ENCODE results near the gene IGFBP4.

The IGFBP4 gene

GRCh38 chr17:40500709-40501108 is 57.5 kb downstream of the IGFBP4 start:
- Histone ChIP-seq H4K91ac (ENCODE audit: low read depth, low read length) (peak overlapping the region; percentile 33), H4K12ac (ENCODE audit: low read depth, low read length) (no peak overlapping the region), H3K4me2 (ENCODE audit: low read length) (no peak overlapping the region), H2AFZ (ENCODE audit: insufficient read depth, low read length, poor library complexity) (no peak overlapping the region), H4K8ac (ENCODE audit: low read depth, low read length) (no peak overlapping the region), H3K79me2 (ENCODE audit: control insufficient read depth, insufficient read depth, low read length, poor library complexity) (no peaks in the 10 kb centered on the region), H2BK120ac (ENCODE audit: insufficient read depth, low read length, poor library complexity) (peak overlapping the region; percentile 58), H2BK12ac (ENCODE audit: low read length) (peak overlapping the region; percentile 37), H3K27ac (ENCODE audit: low read depth, low read length) (no peak overlapping the region), H3K23ac (ENCODE audit: low read length) (no peak overlapping the region), H3K4me3 (ENCODE audit: low read depth, low read length) (no peak overlapping the region), H3K9me3 (ENCODE audit: insufficient read depth, low read depth, low read length) (no peaks in the 10 kb centered on the region), H3K27me3 (ENCODE audit: insufficient read depth, low read length) (no peaks in the 10 kb centered on the region), H2AK5ac (ENCODE audit: low read length) (no peak overlapping the region), H3K4me1 (ENCODE audit: control insufficient read depth in 1 of 2, insufficient read depth in 2 of 2, low read length in 2 of 2) (peaks cover 13 to 14% of the 10 kb centered on the region in 2 experiments), H2BK5ac (ENCODE audit: low read depth, low read length, poor library complexity) (no peak overlapping the region), H3K9ac (ENCODE audit: low read length) (no peak overlapping the region), H3K18ac (ENCODE audit: low read length) (no peak overlapping the region), H3K14ac (ENCODE audit: low read length) (no peak overlapping the region), H3K4ac (ENCODE audit: low read depth, low read length) (no peak overlapping the region), H3K79me1 (ENCODE audit: low read length) (peaks cover 8% of the 10 kb centered on the region), H3K36me3 (ENCODE audit: control insufficient read depth in 1 of 2, insufficient read depth in 2 of 2, low read length in 2 of 2) (no peaks in the 10 kb centered on the region)
- WGBS (ENCODE audit: extremely low coverage, insufficient coverage, insufficient read length) = no CpG with 5 or more reads among the region's 10 CpGs
- DNase-seq = no peak

- WGBS (ENCODE audit: extremely low coverage, insufficient coverage, insufficient read length) = no CpG with 5 or more reads among the region's 7 CpGs
- peaks cover 8% of the 10 kb centered on the region for H3K79me1 ChIP-seq (ENCODE audit: low read length)
Measured at GRCh38 chr17:40501499-40501911, 58.3 kb downstream of the IGFBP4 start, which contains the start of gene TNS4. Gene TNS4 (minus strand): TSS chr17:40501623. CDS start chr17:40496425, 5,198 bp downstream.

GRCh38 chr17:40502716-40503115 is 59.5 kb downstream of the IGFBP4 start:
- H3K27me3 ChIP-seq (ENCODE audit: insufficient read depth, low read length) = no peaks in the 10 kb centered on the region
- no peak overlapping the region for H4K8ac ChIP-seq (ENCODE audit: low read depth, low read length)
- H2BK5ac ChIP-seq (ENCODE audit: low read depth, low read length, poor library complexity) = no peak overlapping the region

More at GRCh38 chr17:40501499-40501911, 58.3 kb downstream of the IGFBP4 start, which contains the start of gene TNS4:
- Histone ChIP-seq H2BK120ac (ENCODE audit: insufficient read depth, low read length, poor library complexity) (peak within 1 kb of the TSS; percentile 58), H2BK12ac (ENCODE audit: low read length) (peak within 1 kb of the TSS; percentile 37), H3K36me3 (ENCODE audit: control insufficient read depth in 1 of 2, insufficient read depth in 2 of 2, low read length in 2 of 2) (no peaks in the 10 kb centered on the region), H3K23ac (ENCODE audit: low read length) (no peak within 1 kb of the TSS), H3K9ac (ENCODE audit: low read length) (no peak within 1 kb of the TSS), H3K79me2 (ENCODE audit: control insufficient read depth, insufficient read depth, low read length, poor library complexity) (no peaks in the 10 kb centered on the region), H2AK5ac (ENCODE audit: low read length) (no peak within 1 kb of the TSS), H3K4me2 (ENCODE audit: low read length) (no peak within 1 kb of the TSS), H2AFZ (ENCODE audit: insufficient read depth, low read length, poor library complexity) (no peak within 1 kb of the TSS), H3K18ac (ENCODE audit: low read length) (no peak within 1 kb of the TSS), H3K27me3 (ENCODE audit: insufficient read depth, low read length) (no peaks in the 10 kb centered on the region), H3K27ac (ENCODE audit: low read depth, low read length) (no peak within 1 kb of the TSS), H3K4me1 (ENCODE audit: control insufficient read depth in 1 of 2, insufficient read depth in 2 of 2, low read length in 2 of 2) (peaks cover 13 to 14% of the 10 kb centered on the region in 2 experiments), H4K12ac (ENCODE audit: low read depth, low read length) (no peak within 1 kb of the TSS), H4K91ac (ENCODE audit: low read depth, low read length) (peak within 1 kb of the TSS; percentile 33), H3K4ac (ENCODE audit: low read depth, low read length) (no peak within 1 kb of the TSS), H3K14ac (ENCODE audit: low read length) (no peak within 1 kb of the TSS), H4K8ac (ENCODE audit: low read depth, low read length) (no peak within 1 kb of the TSS), H3K4me3 (ENCODE audit: low read depth, low read length) (no peak within 1 kb of the TSS), H3K9me3 (ENCODE audit: insufficient read depth, low read depth, low read length) (no peaks in the 10 kb centered on the region), H2BK5ac (ENCODE audit: low read depth, low read length, poor library complexity) (no peak within 1 kb of the TSS)
- peak; percentile 73 to 76 for DNase-seq

GRCh38 chr17:40503154-40503553 is 59.9 kb downstream of the IGFBP4 start:
- no peak overlapping the region for H4K12ac ChIP-seq (ENCODE audit: low read depth, low read length)
- no peaks in the 10 kb centered on the region for H3K36me3 ChIP-seq (ENCODE audit: control insufficient read depth in 1 of 2, insufficient read depth in 2 of 2, low read length in 2 of 2)
- no peak overlapping the region for H2AK5ac ChIP-seq (ENCODE audit: low read length)
- WGBS (ENCODE audit: extremely low coverage, insufficient coverage, insufficient read length) = no CpG with 5 or more reads among the region's 2 CpGs
- H4K8ac ChIP-seq (ENCODE audit: low read depth, low read length) = no peak overlapping the region
- H2AFZ ChIP-seq (ENCODE audit: insufficient read depth, low read length, poor library complexity) = no peak overlapping the region
- no peak overlapping the region for H2BK12ac ChIP-seq (ENCODE audit: low read length)
- H3K79me1 ChIP-seq (ENCODE audit: low read length) = peaks cover 8% of the 10 kb centered on the region
- no peak overlapping the region for H2BK5ac ChIP-seq (ENCODE audit: low read depth, low read length, poor library complexity)
- no peak overlapping the region for H3K23ac ChIP-seq (ENCODE audit: low read length)
- no peak for DNase-seq
- H2BK120ac ChIP-seq (ENCODE audit: insufficient read depth, low read length, poor library complexity) = no peak overlapping the region
- no peak overlapping the region for H3K9ac ChIP-seq (ENCODE audit: low read length)
- no peak overlapping the region for H3K18ac ChIP-seq (ENCODE audit: low read length)
- no peak overlapping the region for H3K27ac ChIP-seq (ENCODE audit: low read depth, low read length)
- H3K4me1 ChIP-seq (ENCODE audit: control insufficient read depth in 1 of 2, insufficient read depth in 2 of 2, low read length in 2 of 2) = peaks cover 8 to 12% of the 10 kb centered on the region in 2 experiments
- no peaks in the 10 kb centered on the region for H3K9me3 ChIP-seq (ENCODE audit: insufficient read depth, low read depth, low read length)
- no peak overlapping the region for H3K4me2 ChIP-seq (ENCODE audit: low read length)
- no peak overlapping the region for H3K4me3 ChIP-seq (ENCODE audit: low read depth, low read length)
- H4K91ac ChIP-seq (ENCODE audit: low read depth, low read length) = no peak overlapping the region
- no peak overlapping the region for H3K14ac ChIP-seq (ENCODE audit: low read length)
- no peaks in the 10 kb centered on the region for H3K27me3 ChIP-seq (ENCODE audit: insufficient read depth, low read length)
- H3K79me2 ChIP-seq (ENCODE audit: control insufficient read depth, insufficient read depth, low read length, poor library complexity) = no peaks in the 10 kb centered on the region
- no peak overlapping the region for H3K4ac ChIP-seq (ENCODE audit: low read depth, low read length)

More at GRCh38 chr17:40502716-40503115, 59.5 kb downstream of the IGFBP4 start:
- no peak for DNase-seq
- no peak overlapping the region for H3K4ac ChIP-seq (ENCODE audit: low read depth, low read length)
- no peak overlapping the region for H4K91ac ChIP-seq (ENCODE audit: low read depth, low read length)
- no peaks in the 10 kb centered on the region for H3K36me3 ChIP-seq (ENCODE audit: control insufficient read depth in 1 of 2, insufficient read depth in 2 of 2, low read length in 2 of 2)
- no peak overlapping the region for H3K4me3 ChIP-seq (ENCODE audit: low read depth, low read length)
- H4K12ac ChIP-seq (ENCODE audit: low read depth, low read length) = no peak overlapping the region
- no peak overlapping the region for H2AK5ac ChIP-seq (ENCODE audit: low read length)
- no peak overlapping the region for H3K27ac ChIP-seq (ENCODE audit: low read depth, low read length)
- no peak overlapping the region for H3K4me2 ChIP-seq (ENCODE audit: low read length)
- no CpG with 5 or more reads among the region's 5 CpGs for WGBS (ENCODE audit: extremely low coverage, insufficient coverage, insufficient read length)
- H3K14ac ChIP-seq (ENCODE audit: low read length) = no peak overlapping the region
- H2BK12ac ChIP-seq (ENCODE audit: low read length) = no peak overlapping the region
- no peak overlapping the region for H3K23ac ChIP-seq (ENCODE audit: low read length)
- H3K4me1 ChIP-seq (ENCODE audit: control insufficient read depth in 1 of 2, insufficient read depth in 2 of 2, low read length in 2 of 2) = peaks cover 11 to 12% of the 10 kb centered on the region in 2 experiments
- no peaks in the 10 kb centered on the region for H3K79me2 ChIP-seq (ENCODE audit: control insufficient read depth, insufficient read depth, low read length, poor library complexity)
- H2BK120ac ChIP-seq (ENCODE audit: insufficient read depth, low read length, poor library complexity) = no peak overlapping the region
- H3K9ac ChIP-seq (ENCODE audit: low read length) = no peak overlapping the region
- no peak overlapping the region for H2AFZ ChIP-seq (ENCODE audit: insufficient read depth, low read length, poor library complexity)
- no peaks in the 10 kb centered on the region for H3K9me3 ChIP-seq (ENCODE audit: insufficient read depth, low read depth, low read length)
- peaks cover 8% of the 10 kb centered on the region for H3K79me1 ChIP-seq (ENCODE audit: low read length)
- no peak overlapping the region for H3K18ac ChIP-seq (ENCODE audit: low read length)
